ENCODE data around the gene TSSK3.

Gene TSSK3, protein sequence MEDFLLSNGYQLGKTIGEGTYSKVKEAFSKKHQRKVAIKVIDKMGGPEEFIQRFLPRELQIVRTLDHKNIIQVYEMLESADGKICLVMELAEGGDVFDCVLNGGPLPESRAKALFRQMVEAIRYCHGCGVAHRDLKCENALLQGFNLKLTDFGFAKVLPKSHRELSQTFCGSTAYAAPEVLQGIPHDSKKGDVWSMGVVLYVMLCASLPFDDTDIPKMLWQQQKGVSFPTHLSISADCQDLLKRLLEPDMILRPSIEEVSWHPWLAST

DNA sequence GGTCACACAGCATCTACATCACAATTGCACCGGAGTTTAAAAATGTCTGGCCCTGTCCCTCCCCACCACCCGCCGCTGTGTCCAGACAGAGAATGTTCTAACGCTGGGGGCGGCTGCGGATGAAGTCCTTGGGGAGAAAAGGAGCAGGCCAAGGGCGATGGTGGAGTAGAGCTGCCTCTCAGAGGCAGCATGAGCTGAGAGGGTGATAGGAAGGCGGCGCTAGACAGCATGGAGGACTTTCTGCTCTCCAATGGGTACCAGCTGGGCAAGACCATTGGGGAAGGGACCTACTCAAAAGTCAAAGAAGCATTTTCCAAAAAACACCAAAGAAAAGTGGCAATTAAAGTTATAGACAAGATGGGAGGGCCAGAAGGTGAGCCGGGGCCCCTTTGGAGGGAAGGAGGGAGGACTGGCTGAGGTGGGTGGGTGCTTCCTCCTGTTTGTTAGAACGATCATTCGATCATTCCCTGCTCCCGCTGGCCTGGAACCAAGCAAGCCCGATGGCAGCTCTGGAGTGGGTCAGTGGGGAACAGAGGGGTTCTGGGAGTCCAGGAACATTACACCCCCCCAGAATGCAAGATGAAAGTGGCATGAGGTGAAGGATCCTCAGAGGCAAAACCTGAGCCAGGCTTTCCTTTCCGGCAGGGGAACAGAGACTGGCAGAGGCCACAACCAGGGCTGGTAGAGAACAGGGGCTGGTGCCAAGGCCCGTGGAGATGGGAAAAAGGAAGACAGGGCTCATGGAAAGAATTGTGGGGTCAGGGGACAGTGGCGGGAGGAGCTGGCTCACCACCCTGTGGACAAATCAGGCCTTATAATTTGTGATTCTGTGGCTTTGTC is at the start of gene TSSK3, which contains the start of gene FAM229A:
TSS of gene TSSK3 (plus strand) at position 66 of the 840 bp plus-strand sequence. CDS start at position 229, 163 bp downstream.
TSS of gene FAM229A (minus strand) at position 12 of the 840 bp plus-strand sequence. CDS start 394 bp downstream, outside the sequence.
- DNase-seq (ENCODE audit: low read depth in 2 of 3, low spot score in 2 of 3) = no peak

DNA sequence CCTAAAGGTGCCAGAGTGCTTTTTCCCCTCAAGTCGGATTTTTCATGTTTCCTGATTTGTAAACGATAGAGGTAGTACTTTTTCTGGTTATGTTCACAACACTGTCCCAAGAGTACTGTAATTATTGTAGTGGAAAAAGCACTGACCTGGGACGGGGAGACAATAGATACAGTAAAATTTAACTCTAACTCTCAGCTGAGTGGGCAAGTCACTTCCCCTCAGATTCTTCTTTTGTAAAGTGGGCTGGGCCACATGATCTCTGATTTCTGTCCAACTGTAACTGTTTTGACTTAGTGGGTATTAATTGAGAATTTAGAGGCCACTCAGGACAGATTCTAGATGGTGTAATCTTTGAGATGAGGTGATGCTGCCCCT is 45.4 kb upstream of the TSSK3 start:
- no peak for DNase-seq (ENCODE audit: low read depth in 2 of 3, low spot score in 2 of 3)

DNA sequence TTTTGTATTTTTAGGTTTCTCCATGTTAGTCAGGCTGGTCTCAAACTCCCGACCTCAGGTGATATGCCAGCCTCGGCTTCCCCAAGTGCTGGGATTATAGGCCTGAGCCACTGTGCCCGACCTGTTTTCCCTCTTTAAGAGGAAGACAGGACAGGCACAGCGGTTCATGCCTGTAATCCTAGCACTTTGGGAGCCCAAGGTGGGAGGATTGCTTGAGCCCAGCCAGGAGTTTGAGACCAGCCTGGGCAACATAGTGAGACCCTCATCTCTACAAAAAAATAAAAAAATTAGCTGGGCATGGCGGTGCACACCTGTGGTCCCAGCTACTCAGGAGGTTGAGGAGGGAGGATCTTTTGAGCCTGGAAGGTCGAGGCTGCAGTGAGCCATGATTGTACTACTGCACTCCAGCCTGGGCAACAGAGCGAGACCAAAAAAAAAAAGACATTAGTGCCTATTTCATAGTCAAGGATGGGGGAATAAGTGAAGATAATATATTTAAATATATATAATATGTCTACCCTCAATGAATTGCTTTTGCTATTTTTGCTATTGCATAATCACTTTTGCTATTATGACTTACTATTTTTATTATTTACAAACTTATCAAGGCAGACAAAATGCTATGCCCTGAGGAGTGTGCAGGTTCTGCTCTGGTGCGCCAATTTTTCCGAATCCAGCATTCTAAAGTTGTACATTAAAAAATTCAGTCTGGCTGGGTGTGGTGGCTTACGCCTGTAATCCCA is 44.0 kb upstream of the TSSK3 start:
- no peak for DNase-seq (ENCODE audit: low read depth in 2 of 3, low spot score in 2 of 3)

DNA sequence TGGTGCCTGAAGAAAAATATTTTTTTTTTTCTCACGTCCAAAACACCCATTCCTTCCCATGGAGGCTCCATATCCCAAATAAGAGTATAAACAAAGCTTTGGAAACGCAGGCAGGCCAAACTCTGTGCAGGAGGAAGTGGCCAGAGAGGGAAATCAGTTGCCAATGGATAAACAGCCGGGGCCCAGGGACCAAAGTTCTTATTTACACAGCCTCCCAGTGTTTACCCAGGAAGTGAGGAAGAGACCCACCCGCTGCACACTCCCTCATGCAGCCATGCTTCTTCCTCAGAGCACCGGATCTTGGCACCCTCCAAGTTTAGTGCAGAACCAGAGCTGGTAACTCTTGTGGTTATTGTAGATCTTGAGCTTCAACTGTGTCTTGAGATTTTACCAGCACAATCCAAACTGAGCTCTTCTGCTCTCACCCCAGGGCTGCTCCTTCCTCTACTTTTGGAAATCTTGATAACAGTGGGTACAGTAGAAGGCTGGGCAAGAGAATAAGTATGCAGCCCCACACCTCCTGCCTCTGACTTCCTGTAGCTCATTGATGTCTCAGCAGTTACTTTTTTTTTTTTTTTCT is 40.5 kb upstream of the TSSK3 start:
- no peak for DNase-seq (ENCODE audit: low read depth in 2 of 3, low spot score in 2 of 3)

DNA sequence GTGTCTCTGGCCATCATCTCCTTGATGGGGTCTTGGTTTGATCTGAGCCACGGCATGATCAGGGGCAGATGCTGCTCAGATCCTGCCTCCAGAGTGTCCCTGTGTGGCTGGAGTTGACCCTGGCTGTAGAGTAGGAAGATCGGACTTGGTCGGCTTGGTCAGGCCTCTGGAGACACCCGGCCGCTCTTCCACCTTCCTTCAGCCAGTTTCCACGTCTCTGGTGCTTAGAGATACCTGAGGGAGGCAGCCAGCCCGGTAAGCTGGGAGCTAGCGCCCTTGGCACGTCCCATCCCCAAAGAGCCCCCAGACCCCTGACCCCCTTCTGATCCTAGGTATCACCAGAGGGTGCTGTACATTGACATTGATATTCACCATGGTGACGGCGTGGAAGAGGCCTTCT is 35.1 kb upstream of the TSSK3 start:
- DNase-seq (ENCODE audit: low read depth in 2 of 3, low spot score in 2 of 3) = no peak

DNA sequence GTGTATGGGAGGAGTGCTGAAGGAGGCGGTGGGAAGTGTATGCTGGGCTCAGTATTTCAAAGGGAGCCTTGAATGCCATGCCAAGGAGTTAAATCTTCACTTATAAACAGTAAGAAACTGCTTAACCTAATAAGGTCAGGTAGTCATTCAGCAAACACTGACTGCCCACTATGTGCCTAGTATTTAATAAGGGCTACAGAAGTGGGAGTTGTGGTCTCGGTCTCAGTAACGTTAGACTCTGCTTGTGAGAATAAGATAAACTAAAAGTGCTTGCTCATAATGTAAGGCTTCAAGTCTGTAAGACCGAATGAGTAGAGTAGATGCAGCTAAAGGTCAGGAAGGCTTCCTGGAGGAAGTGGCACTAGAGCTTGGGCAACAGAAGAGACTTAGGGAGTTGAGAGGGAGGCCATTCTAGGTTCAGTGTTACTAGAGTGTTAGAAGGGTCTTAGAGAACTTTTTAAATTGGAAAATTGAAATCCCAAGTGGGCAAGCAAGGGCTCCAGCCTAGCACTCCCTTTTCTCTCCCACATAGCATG is 32.3 kb upstream of the TSSK3 start:
- no peak for DNase-seq (ENCODE audit: low read depth in 2 of 3, low spot score in 2 of 3)

DNA sequence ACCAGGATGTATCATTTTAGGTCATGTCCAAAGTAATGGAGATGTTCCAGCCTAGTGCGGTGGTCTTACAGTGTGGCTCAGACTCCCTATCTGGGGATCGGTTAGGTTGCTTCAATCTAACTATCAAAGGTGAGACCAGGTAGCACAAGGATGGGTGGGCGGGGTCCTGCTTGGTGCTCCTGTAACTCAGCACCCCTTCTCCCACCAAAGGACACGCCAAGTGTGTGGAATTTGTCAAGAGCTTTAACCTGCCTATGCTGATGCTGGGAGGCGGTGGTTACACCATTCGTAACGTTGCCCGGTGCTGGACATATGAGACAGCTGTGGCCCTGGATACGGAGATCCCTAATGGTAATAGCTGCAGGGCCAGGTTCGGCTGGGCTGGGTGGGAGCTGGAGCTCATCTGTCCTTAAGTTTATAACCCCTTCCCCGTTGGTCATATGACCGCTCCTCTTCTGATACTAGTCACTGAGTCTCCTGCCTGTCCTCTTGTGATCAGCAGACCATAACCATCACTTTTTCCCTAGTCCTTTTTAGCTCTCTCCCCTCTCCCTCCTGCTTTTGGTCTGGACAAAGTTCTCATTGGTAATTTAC is 31.7 kb upstream of the TSSK3 start:
- no peak for DNase-seq (ENCODE audit: low read depth in 2 of 3, low spot score in 2 of 3)

DNA sequence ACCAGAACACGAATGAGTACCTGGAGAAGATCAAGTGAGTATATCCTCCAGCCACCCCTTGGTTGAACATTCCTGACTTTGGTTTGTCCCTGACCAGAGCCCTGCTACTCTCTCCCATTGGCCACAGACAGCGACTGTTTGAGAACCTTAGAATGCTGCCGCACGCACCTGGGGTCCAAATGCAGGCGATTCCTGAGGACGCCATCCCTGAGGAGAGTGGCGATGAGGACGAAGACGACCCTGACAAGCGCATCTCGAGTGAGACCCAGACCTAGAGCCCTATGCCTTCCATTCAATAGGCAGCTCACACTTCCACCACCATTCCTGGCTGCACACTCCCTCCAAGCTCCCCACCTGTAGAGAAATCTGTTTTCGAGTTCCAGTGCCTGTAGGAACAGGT is 30.8 kb upstream of the TSSK3 start:
- DNase-seq (ENCODE audit: low read depth in 2 of 3, low spot score in 2 of 3) = no peak

DNA sequence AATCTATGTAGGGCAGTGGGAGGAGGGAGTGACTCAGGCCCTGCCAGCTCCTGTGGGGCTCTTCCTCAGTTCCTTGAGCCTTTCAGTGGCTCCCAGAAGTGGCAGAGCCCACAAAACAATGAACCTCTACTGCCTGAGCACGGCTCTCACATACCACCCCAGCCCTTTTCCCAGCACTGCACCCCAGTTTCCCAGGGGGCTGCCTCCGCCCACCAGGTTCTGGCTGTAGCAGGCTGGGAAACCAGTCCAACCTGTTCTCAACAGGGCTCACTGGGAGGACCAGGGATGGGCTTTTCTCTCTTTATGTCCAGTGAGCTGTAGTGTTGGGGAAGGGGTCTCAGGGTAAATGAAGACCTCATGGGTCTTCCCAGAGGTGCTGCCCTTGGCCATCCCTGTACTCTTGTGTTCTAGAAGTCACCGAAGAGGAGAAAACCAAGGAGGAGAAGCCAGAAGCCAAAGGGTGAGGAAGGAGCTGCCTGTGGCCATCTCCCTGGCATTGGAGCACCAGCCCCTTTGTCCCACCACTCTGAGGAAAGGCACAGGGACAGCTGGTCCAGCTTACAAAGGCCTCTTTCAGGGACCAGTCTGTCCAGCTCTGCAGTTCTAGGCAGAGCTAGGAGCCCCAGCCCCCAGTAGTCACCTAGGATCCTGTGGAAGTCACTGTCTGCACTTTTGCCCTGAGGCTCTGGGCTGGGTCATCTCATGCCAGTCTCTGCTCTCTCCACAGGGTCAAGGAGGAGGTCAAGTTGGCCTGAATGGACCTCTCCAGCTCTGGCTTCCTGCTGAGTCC is 29.9 kb upstream of the TSSK3 start:
- DNase-seq (ENCODE audit: low read depth in 2 of 3, low spot score in 2 of 3) = no peak

DNA sequence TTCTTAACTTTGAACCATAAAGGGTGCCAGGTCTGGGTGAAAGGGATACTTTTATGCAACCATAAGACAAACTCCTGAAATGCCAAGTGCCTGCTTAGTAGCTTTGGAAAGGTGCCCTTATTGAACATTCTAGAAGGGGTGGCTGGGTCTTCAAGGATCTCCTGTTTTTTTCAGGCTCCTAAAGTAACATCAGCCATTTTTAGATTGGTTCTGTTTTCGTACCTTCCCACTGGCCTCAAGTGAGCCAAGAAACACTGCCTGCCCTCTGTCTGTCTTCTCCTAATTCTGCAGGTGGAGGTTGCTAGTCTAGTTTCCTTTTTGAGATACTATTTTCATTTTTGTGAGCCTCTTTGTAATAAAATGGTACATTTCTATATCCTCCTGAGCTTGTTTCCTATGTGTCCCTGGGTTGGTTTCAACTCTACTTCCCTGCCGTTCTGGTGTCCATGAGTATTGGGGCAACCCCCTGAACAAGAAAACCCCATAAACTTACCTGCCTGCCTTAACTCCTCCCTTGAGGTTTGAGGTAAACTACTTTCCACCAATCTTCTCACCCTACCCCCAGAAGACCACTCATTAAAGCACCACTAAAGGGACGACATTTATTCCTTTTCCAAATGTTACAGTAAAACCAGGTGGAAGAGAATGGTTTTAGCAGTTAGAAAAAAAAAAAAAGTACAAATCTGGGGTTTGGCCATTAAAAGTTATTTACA is 28.9 kb upstream of the TSSK3 start:
- DNase-seq (ENCODE audit: low read depth in 2 of 3, low spot score in 2 of 3) = no peak

DNA sequence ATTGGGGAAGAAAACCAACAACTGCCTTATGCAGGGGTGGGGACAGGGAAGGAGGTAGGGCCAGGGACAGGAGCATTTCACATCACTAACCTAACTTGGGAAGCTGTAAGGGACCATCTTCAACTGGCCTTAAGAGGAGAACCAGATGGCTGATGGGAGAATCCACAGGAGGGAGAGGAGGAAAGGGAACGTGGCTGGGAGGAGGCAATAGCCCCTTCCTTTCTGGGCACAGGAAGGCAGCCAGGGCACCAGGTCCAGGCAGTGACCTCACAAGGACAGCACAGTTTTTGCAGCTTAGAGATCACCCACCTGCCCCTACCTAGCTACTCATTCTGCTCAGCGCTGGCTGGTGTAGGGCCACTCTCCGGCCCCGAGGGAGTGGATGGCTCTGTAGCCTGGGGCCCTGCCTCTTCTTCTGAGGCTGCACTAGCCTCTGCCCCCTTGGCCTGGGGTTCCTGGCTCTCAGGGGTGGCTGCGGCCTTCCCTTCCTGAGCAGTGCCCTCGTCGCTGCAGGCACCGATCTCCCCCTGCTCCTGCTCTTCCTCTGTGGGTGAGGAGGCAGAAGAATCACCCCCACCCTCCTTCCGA is 28.0 kb upstream of the TSSK3 start:
- DNase-seq (ENCODE audit: low read depth in 2 of 3, low spot score in 2 of 3) = no peak

DNA sequence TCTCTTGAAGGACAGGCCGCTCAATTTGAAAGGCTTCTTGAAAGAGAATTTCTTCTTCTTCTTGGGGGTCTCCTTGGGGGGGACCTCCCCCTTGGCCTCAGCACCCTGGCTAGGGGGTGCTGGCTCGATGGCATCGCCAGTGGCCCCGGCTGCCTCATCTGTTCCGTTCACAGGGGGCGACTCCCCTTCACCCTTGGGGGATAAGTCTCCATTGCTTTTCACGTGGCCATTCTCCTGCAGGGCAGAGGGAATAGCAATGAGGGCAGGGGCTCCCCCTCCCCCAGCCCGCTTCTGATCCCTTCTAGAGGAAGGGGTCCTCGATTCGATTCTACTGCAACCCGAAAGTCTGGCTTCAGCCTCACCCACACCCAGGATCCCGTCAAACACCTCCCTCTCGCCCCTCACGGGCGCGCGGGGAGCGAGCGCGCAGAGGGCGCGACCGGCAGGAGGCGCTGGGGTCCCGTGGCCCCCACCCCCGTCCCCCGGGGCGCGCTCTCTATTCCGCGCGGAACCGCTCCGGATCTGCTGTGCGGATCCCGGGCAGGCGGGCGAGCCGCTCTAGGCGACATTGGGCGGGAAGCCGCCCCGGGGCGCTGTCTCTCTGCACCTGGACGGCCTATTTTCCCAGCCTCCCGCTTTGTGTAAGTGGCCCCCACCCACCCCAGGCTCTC is 27.3 kb upstream of the TSSK3 start:
- DNase-seq (ENCODE audit: low read depth in 2 of 3, low spot score in 2 of 3) = peak in 1 of 3 experiments; percentile 34

DNA sequence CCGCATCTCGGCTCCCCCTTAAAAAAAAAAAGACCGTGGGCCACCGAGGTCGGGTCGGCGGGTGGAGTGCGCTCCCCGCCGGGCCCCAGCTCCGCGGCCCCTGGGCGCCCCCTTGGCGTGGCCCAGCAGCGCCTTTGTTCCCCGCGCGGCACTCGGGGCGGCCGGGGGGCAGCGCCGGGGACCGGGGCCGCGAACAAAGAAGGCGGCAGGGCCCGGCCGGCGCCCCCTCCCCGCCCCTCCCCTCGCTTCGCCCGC is 26.9 kb upstream of the TSSK3 start:
- DNase-seq (ENCODE audit: low read depth in 2 of 3, low spot score in 2 of 3) = no peak

DNA sequence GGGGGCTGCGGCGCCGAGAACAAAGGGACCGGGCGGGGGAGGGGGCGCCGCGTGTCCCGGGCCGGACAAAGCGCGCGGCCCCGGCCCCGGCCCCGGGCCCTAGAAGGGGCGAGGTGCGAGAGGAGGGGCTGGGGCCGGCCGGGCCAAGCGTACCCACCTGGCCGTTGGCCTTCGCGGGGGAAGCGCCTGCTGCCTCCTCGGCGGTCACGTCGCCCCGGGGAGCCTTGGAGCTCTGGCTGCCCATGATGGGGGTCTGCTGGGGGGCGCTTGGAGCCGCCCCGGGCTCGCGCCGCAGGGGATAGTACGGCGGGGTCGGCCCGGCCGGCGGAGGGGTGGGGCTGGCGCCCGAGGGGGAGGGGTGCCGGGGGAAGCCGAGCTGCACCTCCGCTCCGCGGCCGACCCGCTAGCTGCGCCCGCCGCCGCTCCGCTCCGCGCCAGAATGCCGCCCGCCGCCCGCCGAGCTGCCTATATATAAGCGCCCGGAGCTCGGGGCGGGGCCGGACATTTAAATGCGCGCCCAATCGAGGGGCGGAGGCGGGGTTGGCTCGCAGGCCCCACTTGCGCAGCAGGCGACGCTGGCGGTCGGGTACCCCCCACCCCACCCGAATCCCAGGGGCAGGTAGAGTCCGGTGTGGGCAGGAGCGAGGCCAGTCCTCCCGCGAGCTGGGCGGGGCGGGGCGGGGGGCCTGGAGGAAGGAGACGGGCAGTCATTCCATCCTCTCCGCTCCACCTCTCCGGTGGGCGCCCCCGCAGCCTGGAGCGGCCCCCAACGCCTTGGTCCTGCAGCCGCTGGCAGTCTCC is 26.3 kb upstream of the TSSK3 start, which contains the start of gene MARCKSL1:
TSS of gene MARCKSL1 (minus strand) at position 444 of the 801 bp plus-strand sequence. CDS start at position 244, 200 bp downstream.
- DNase-seq (ENCODE audit: low read depth in 2 of 3, low spot score in 2 of 3) = peak; percentile 70 to 83 (median 81)

DNA sequence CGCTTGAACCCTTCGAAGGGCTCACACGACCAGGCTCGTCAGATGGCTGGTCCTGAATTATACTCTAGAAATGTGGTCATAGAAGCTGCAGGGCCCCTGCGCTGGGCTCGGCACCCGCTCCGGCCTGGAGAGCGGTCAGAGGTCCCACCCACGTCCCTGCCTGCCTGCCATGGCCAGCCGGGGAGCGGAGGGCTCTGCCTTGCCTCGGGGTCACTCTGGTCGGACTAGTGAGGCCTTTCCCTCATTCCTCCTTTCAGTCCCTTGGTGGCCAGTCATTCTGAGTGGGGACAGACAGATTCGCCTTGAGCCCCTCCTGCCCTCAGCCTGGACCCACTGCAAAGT is 25.8 kb upstream of the TSSK3 start:
- DNase-seq (ENCODE audit: low read depth in 2 of 3, low spot score in 2 of 3) = no peak

DNA sequence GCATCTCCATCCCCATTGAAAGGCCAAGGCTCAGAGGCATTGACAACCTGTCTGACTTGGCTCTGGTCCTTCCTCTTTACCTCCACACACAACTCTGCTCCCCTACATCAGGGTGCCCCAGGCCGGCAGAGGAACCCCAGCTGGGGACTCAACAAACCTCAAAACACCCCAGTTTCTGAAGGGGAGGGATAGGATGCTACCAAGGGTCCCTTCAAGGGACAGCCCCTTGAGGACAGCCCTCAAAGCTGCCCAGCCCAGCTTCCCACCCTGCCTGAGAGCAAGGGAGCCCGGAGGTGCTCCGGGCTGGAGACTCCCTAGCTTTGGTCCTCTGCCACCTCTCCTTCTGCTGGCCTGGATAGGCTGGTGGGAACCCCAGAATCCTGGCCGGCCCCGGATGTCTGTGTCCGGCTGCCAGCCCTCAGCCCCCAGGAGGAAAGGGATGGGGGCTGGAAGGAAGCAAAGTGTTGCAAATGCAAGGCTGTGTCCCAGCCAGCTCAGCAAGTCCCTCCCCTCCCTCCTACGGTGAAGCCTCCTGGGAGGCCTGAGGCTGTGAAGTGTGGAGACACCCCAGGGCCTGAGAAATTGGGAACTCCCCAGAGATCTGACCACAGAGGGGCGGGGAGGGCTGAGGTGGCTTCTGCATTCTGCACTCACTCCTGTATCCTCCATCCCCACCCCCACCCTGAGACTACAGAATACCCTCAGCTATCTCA is 25.2 kb upstream of the TSSK3 start:
- peak in 1 of 3 experiments; percentile 49 for DNase-seq (ENCODE audit: low read depth in 2 of 3, low spot score in 2 of 3)
